SU-DHL-6 (cell line): ENCODE data around the gene DISP3.

Experiments used
- H2AFZ ChIP-seq: fragments of 200-600 bp; sonication (generic); 2 replicates; pipeline ENCODE4 v1.6.1; 2014; ENCODE audit warnings: low read depth, mild to moderate bottlenecking, moderate library complexity, mixed read lengths, antibody characterized with exemption, low read length; ENCODE audit not compliant: severe bottlenecking
- H3F3A ChIP-seq: fragments of 200-600 bp; shearing (Covaris generic); 2 replicates; pipeline ENCODE4 v1.6.0; 2016; ENCODE audit warnings: antibody characterized with exemption, mild to moderate bottlenecking; ENCODE audit not compliant: insufficient read depth
- H3K27ac ChIP-seq: fragments of 200-600 bp; sonication (generic); 2 replicates; pipeline ENCODE4 v1.5.1; 2016; ENCODE audit warnings: low read depth, mild to moderate bottlenecking, low read length, moderate library complexity, mixed read lengths
- H3K27me3 ChIP-seq: fragments of 200-600 bp; sonication (generic), shearing (Covaris generic); 2 replicates; pipeline ENCODE4 v1.6.0; 2014; ENCODE audit warnings: mild to moderate bottlenecking, low read length
- H3K36me3 ChIP-seq: fragments of 200-600 bp; sonication (generic); 2 replicates; pipeline ENCODE4 v1.6.1; 2014; ENCODE audit warnings: mild to moderate bottlenecking, low read length, mixed read lengths
- H3K4me2 ChIP-seq: fragments of 300-600, 200-600 bp; shearing (Covaris generic), sonication (generic); 2 replicates; pipeline ENCODE4 v1.6.0; 2014; ENCODE audit warnings: low read length, low read depth, mild to moderate bottlenecking; ENCODE audit not compliant: poor library complexity, severe bottlenecking
- H3K4me3 ChIP-seq: fragments of 200-600 bp; sonication (generic); 2 replicates; pipeline ENCODE4 v1.5.1; 2014; ENCODE audit warnings: antibody characterized with exemption, low read length, mild to moderate bottlenecking, mixed read lengths; ENCODE audit not compliant: insufficient read depth, poor library complexity, severe bottlenecking
- H3K79me2 ChIP-seq: fragments of 200-600 bp; sonication (generic); 2 replicates; pipeline ENCODE4 v1.6.1; 2014; ENCODE audit warnings: mild to moderate bottlenecking, low read length, moderate library complexity; ENCODE audit not compliant: insufficient read depth
- H3K9ac ChIP-seq: fragments of 200-600 bp; sonication (generic); 2 replicates; pipeline ENCODE4 v1.7.0; 2014; ENCODE audit warnings: mild to moderate bottlenecking, low read length
- H3K9me2 ChIP-seq: fragments of 200-600 bp; sonication (generic); replicated peaks from 2 replicates; pipeline ENCODE4 v1.6.1; 2014; ENCODE audit warnings: low read length; ENCODE audit not compliant: insufficient read depth
- H3K9me3 ChIP-seq: fragments of 200-600 bp; sonication (generic); 2 replicates; pipeline ENCODE4 v1.6.1; 2014; ENCODE audit warnings: low read length, mixed read lengths; ENCODE audit not compliant: insufficient read depth
- H4K20me1 ChIP-seq: fragments of 200-600 bp; sonication (generic); 2 replicates; pipeline ENCODE4 v1.6.1; 2014; ENCODE audit warnings: low read depth, mild to moderate bottlenecking, antibody characterized with exemption, low read length, moderate library complexity, mixed read lengths
- CTCF ChIP-seq: fragments of 200-600 bp; sonication (generic); IDR thresholded peaks from one replicate; pipeline ENCODE4 v1.5.1; 2017; ENCODE audit warnings: antibody characterized with exemption, mild to moderate bottlenecking, low read length, moderate library complexity; ENCODE audit not compliant: insufficient read depth, poor library complexity, severe bottlenecking
- EZH2phosphoT487 ChIP-seq: fragments of 200-600 bp; sonication (generic), shearing (Covaris generic); conservative IDR thresholded peaks from 2 replicates; pipeline ENCODE4 v1.6.1; 2018; ENCODE audit warnings: mild to moderate bottlenecking, antibody characterized with exemption, low read length, moderate library complexity, mixed read lengths

Gene DISP3

GRCh38 chr1:11567244-11568065 lies 88.5 kb downstream of the DISP3 start:
- Histone ChIP-seq H3F3A (0 out of 2 replicates have a peak, but pooled peaks cover 6% of the 10 kb centered on the region), H2AFZ (no peak overlapping the region), H3K9ac (no peak overlapping the region), H3K4me2 (no peak overlapping the region), H3K27ac (no peak overlapping the region), H3K36me3 (no peaks in the 10 kb centered on the region), H3K27me3 (no peaks in the 10 kb centered on the region), H3K9me3 (no peaks in the 10 kb centered on the region), H3K4me3 (no peak overlapping the region), H3K79me2 (no peaks in the 10 kb centered on the region), H3K9me2 (no peaks in the 10 kb centered on the region), H4K20me1 (no peaks in the 10 kb centered on the region)
- TF ChIP-seq EZH2phosphoT487, result no peak

GRCh38 chr1:11568687-11569086 lies 89.7 kb downstream of the DISP3 start:
- H3K9me3 ChIP-seq, result no peaks in the 10 kb centered on the region
- no peak for TF ChIP-seq EZH2phosphoT487
- TF ChIP-seq CTCF, result no peak
- no peaks in the 10 kb centered on the region for H3K9me2 ChIP-seq
- H3K79me2 ChIP-seq, result no peaks in the 10 kb centered on the region
- no peaks in the 10 kb centered on the region for H3K27me3 ChIP-seq
- H3K27ac ChIP-seq, result no peak overlapping the region
- H3K36me3 ChIP-seq, result no peaks in the 10 kb centered on the region
- H3K9ac ChIP-seq, result no peak overlapping the region
- H3F3A ChIP-seq, result 0 out of 2 replicates have a peak, but pooled peaks cover 6% of the 10 kb centered on the region
- no peak overlapping the region for H3K4me3 ChIP-seq
- H4K20me1 ChIP-seq, result no peaks in the 10 kb centered on the region
- H2AFZ ChIP-seq, result no peak overlapping the region
- no peak overlapping the region for H3K4me2 ChIP-seq

- H2AFZ ChIP-seq, result no peak overlapping the region
- TF ChIP-seq CTCF (no peak), EZH2phosphoT487 (no peak)
- no peak overlapping the region for H3K27ac ChIP-seq
- H3K9me2 ChIP-seq, result no peaks in the 10 kb centered on the region
- H3K9me3 ChIP-seq, result no peaks in the 10 kb centered on the region
- H3K4me3 ChIP-seq, result no peak overlapping the region
- H3K4me2 ChIP-seq, result no peak overlapping the region
- H3K9ac ChIP-seq, result no peak overlapping the region
- H3K36me3 ChIP-seq, result no peaks in the 10 kb centered on the region
- H3K79me2 ChIP-seq, result no peaks in the 10 kb centered on the region
- H4K20me1 ChIP-seq, result no peaks in the 10 kb centered on the region
- H3F3A ChIP-seq, result 0 out of 2 replicates have a peak, but pooled peaks cover 3% of the 10 kb centered on the region
- no peaks in the 10 kb centered on the region for H3K27me3 ChIP-seq
Observed at GRCh38 chr1:11569551-11569950, 90.6 kb downstream of the DISP3 start.

GRCh38 chr1:11569954-11570353 lies 91.0 kb downstream of the DISP3 start:
- Histone ChIP-seq H3K79me2 (no peaks in the 10 kb centered on the region), H3K9me2 (no peaks in the 10 kb centered on the region), H3K9me3 (no peaks in the 10 kb centered on the region), H3K27me3 (no peaks in the 10 kb centered on the region), H3K9ac (no peak overlapping the region), H4K20me1 (no peaks in the 10 kb centered on the region), H3K36me3 (no peaks in the 10 kb centered on the region), H3K4me3 (no peak overlapping the region), H3K27ac (no peak overlapping the region), H2AFZ (no peak overlapping the region), H3K4me2 (no peak overlapping the region), H3F3A (no peaks in the 10 kb centered on the region)
- TF ChIP-seq EZH2phosphoT487 (no peak), CTCF (no peak)
